ENCODE results near the gene CELF1.

CELF1 gene

DNA sequence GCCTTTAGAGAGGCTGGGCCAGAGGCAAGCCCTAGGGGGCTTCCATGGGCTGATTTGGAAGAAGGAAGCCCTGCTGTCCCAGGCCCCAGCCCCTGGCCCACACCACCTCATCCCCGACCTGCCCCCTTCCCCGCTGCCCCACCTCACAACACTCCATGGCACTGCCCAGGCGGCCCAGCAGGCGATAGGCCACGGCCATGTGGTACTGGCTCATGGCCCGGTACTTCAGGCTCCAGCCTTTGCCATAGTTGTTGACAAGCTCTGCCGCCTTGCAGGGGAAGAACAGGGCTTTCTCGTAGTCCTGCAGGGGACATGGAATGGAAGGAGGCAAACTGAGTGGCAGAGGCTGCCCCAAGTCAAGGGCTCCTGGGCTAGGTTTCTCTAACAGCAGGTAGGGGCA, 110.4 kb downstream of the CELF1 start:
- Histone ChIP-seq H3K23ac (ENCODE audit: low read length in 2 of 2) (no peak overlapping the region), H3K14ac (ENCODE audit: low read length in 2 of 2) (no peak overlapping the region), H3K4me2 (ENCODE audit: low read length, poor library complexity, severe bottlenecking) (no peak overlapping the region), H2BK5ac (ENCODE audit: low read depth, low read length, poor library complexity, severe bottlenecking) (no peak overlapping the region), H2AK5ac (ENCODE audit: low read length, severe bottlenecking) (no peak overlapping the region), H2BK15ac (ENCODE audit: low read depth, poor library complexity, severe bottlenecking) (no peak overlapping the region), H2BK120ac (ENCODE audit: low read depth, low read length) (no peak overlapping the region), H3K9ac (ENCODE audit: low read length) (no peak overlapping the region), H3K4me1 (ENCODE audit: control insufficient read depth, insufficient read depth, low read depth, low read length) (peaks cover 4% of the 10 kb centered on the region), H4K91ac (ENCODE audit: low read length) (no peak overlapping the region), H4K8ac (ENCODE audit: low read length) (no peak overlapping the region), H3K27me3 (ENCODE audit: control insufficient read depth in 1 of 2, insufficient read depth in 1 of 2, low read length in 2 of 2) (no peaks in the 10 kb centered on the region), H3K4ac (ENCODE audit: low read depth in 1 of 2, low read length in 2 of 2) (no peak overlapping the region), H3K4me3 (ENCODE audit: insufficient read depth in 1 of 2, low read depth in 1 of 2, low read length in 2 of 2) (no peak overlapping the region), H2AFZ (ENCODE audit: low read depth, low read length) (no peak overlapping the region), H3K79me1 (replicated peaks; ENCODE audit: low read length, poor library complexity, severe bottlenecking) (no peaks in the 10 kb centered on the region), H3K27ac (ENCODE audit: low read length, poor library complexity, severe bottlenecking) (no peak overlapping the region), H3K9me3 (ENCODE audit: control insufficient read depth, low read length) (no peaks in the 10 kb centered on the region), H2BK12ac (ENCODE audit: low read length in 2 of 2) (no peak overlapping the region), H3K18ac (ENCODE audit: low read depth in 1 of 2, low read length in 2 of 2) (no peak overlapping the region), H3K36me3 (ENCODE audit: control insufficient read depth in 1 of 2, insufficient read depth in 2 of 2, low read depth in 1 of 2, low read length in 2 of 2) (peaks cover under 1 to 27% of the 10 kb centered on the region in 2 experiments)
- DNase-seq, result no peak
- WGBS, result 96% methylated on average over 8 of the region's 8 CpGs

DNA sequence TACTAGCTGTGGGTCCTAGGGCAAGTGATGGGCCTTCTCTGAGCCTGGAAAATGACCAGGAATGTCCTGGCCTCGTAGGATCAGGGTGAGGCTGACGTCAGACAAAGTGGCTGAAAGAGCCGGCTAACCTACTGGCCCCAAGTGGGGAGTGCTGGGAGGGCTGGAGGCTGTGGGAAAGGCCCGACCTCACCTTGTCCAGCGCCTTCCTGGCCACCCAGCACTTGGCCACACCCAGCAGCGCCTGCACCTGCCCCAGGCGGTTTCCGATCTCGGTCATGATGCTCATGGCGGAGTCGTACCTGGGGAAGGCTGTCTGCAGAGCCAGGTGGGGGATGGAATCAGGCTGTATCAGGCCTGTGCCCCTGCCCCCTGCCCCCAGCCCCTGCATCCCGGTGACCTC, 111.5 kb downstream of the CELF1 start:
- no peaks in the 10 kb centered on the region for H3K9me3 ChIP-seq (ENCODE audit: control insufficient read depth, low read length)
- no peak overlapping the region for H3K27ac ChIP-seq (ENCODE audit: low read length, poor library complexity, severe bottlenecking)
- no peak overlapping the region for H2BK15ac ChIP-seq (ENCODE audit: low read depth, poor library complexity, severe bottlenecking)
- peaks cover 4% of the 10 kb centered on the region for H3K4me1 ChIP-seq (ENCODE audit: control insufficient read depth, insufficient read depth, low read depth, low read length)
- no peak overlapping the region for H3K18ac ChIP-seq (ENCODE audit: low read depth in 1 of 2, low read length in 2 of 2)
- H3K27me3 ChIP-seq (ENCODE audit: control insufficient read depth in 1 of 2, insufficient read depth in 1 of 2, low read length in 2 of 2), result no peaks in the 10 kb centered on the region
- H2BK12ac ChIP-seq (ENCODE audit: low read length in 2 of 2), result no peak overlapping the region
- H4K8ac ChIP-seq (ENCODE audit: low read length), result no peak overlapping the region
- no peak overlapping the region for H3K4me2 ChIP-seq (ENCODE audit: low read length, poor library complexity, severe bottlenecking)
- no peak overlapping the region for H2AFZ ChIP-seq (ENCODE audit: low read depth, low read length)
- no peak overlapping the region for H3K4ac ChIP-seq (ENCODE audit: low read depth in 1 of 2, low read length in 2 of 2)
- H3K79me1 ChIP-seq (replicated peaks; ENCODE audit: low read length, poor library complexity, severe bottlenecking), result no peaks in the 10 kb centered on the region
- H4K91ac ChIP-seq (ENCODE audit: low read length), result no peak overlapping the region
- H3K14ac ChIP-seq (ENCODE audit: low read length in 2 of 2), result no peak overlapping the region
- no peak overlapping the region for H3K23ac ChIP-seq (ENCODE audit: low read length in 2 of 2)
- H2BK5ac ChIP-seq (ENCODE audit: low read depth, low read length, poor library complexity, severe bottlenecking), result no peak overlapping the region
- H2AK5ac ChIP-seq (ENCODE audit: low read length, severe bottlenecking), result no peak overlapping the region
- peaks cover 0 to 27% of the 10 kb centered on the region in 2 experiments for H3K36me3 ChIP-seq (ENCODE audit: control insufficient read depth in 1 of 2, insufficient read depth in 2 of 2, low read depth in 1 of 2, low read length in 2 of 2)
- H3K9ac ChIP-seq (ENCODE audit: low read length), result no peak overlapping the region
- WGBS, result 88% methylated on average over 12 of the region's 12 CpGs
- no peak overlapping the region for H2BK120ac ChIP-seq (ENCODE audit: low read depth, low read length)
- no peak overlapping the region for H3K4me3 ChIP-seq (ENCODE audit: insufficient read depth in 1 of 2, low read depth in 1 of 2, low read length in 2 of 2)
- no peak for DNase-seq

DNA sequence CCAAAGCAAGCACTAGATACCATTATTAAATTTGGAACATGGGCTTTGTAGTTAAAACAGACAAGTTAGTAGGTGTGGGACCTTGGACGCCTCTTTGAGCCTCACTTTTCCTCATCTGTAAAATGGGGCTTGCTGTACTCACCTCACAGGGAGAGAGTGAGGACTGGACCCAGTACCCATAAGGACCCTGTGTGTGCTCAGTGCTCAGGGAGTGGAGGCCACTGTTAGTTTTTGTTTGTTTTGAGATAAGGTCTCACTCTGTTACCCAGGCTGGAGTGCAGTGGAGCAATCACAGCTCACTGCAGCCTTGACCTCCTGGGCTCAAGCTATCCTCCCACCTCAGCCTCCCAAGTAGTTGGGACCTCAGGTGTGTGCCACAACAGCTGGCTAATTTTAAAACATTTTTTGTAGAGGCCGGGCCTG, 112.9 kb downstream of the CELF1 start:
- Histone ChIP-seq H3K27ac (ENCODE audit: low read length, poor library complexity, severe bottlenecking) (no peak overlapping the region), H3K4ac (ENCODE audit: low read depth in 1 of 2, low read length in 2 of 2) (no peak overlapping the region), H2BK120ac (ENCODE audit: low read depth, low read length) (no peak overlapping the region), H3K4me2 (ENCODE audit: low read length, poor library complexity, severe bottlenecking) (no peak overlapping the region), H2BK12ac (ENCODE audit: low read length in 2 of 2) (no peak overlapping the region), H3K23ac (ENCODE audit: low read length in 2 of 2) (no peak overlapping the region), H2AFZ (ENCODE audit: low read depth, low read length) (no peak overlapping the region), H3K9ac (ENCODE audit: low read length) (no peak overlapping the region), H3K14ac (ENCODE audit: low read length in 2 of 2) (no peak overlapping the region), H3K27me3 (ENCODE audit: control insufficient read depth in 1 of 2, insufficient read depth in 1 of 2, low read length in 2 of 2) (no peaks in the 10 kb centered on the region), H3K36me3 (ENCODE audit: control insufficient read depth in 1 of 2, insufficient read depth in 2 of 2, low read depth in 1 of 2, low read length in 2 of 2) (peaks cover 0 to 27% of the 10 kb centered on the region in 2 experiments), H3K18ac (ENCODE audit: low read depth in 1 of 2, low read length in 2 of 2) (no peak overlapping the region), H3K9me3 (ENCODE audit: control insufficient read depth, low read length) (no peaks in the 10 kb centered on the region), H4K91ac (ENCODE audit: low read length) (no peak overlapping the region), H4K8ac (ENCODE audit: low read length) (no peak overlapping the region), H3K4me3 (ENCODE audit: insufficient read depth in 1 of 2, low read depth in 1 of 2, low read length in 2 of 2) (no peak overlapping the region), H2BK5ac (ENCODE audit: low read depth, low read length, poor library complexity, severe bottlenecking) (no peak overlapping the region), H2BK15ac (ENCODE audit: low read depth, poor library complexity, severe bottlenecking) (no peak overlapping the region), H3K79me1 (replicated peaks; ENCODE audit: low read length, poor library complexity, severe bottlenecking) (no peaks in the 10 kb centered on the region), H2AK5ac (ENCODE audit: low read length, severe bottlenecking) (no peak overlapping the region), H3K4me1 (ENCODE audit: control insufficient read depth, insufficient read depth, low read depth, low read length) (peaks cover 4% of the 10 kb centered on the region)
- no peak for DNase-seq
- 93% methylated on average over 2 of the region's 2 CpGs for WGBS

DNA sequence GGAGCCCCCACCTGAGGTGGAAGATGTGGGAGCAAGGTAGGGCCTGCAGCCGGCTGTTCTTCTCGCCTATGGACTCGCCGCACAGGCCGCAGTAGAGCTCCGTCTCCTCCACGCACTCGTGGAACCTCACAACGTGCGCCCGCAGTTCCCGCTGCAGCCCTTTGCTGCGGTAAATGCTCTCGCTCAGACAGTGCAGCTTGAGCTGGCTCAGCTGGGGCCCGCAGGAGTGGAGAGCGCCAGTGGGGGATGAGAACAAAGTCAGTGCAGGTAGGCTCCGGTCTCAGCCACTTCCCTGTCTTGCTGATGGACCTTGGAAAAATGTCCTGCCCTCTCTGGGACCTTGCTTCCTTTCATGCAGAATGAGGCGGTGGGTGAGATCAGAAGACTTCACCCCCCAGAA, 114.2 kb downstream of the CELF1 start:
- H3K4ac ChIP-seq (ENCODE audit: low read depth in 1 of 2, low read length in 2 of 2), result no peak overlapping the region
- no peak overlapping the region for H2BK5ac ChIP-seq (ENCODE audit: low read depth, low read length, poor library complexity, severe bottlenecking)
- H3K27ac ChIP-seq (ENCODE audit: low read length, poor library complexity, severe bottlenecking), result no peak overlapping the region
- 90% methylated on average over 18 of the region's 18 CpGs for WGBS
- no peaks in the 10 kb centered on the region for H3K79me1 ChIP-seq (replicated peaks; ENCODE audit: low read length, poor library complexity, severe bottlenecking)
- H3K9ac ChIP-seq (ENCODE audit: low read length), result no peak overlapping the region
- no peaks in the 10 kb centered on the region for H3K27me3 ChIP-seq (ENCODE audit: control insufficient read depth in 1 of 2, insufficient read depth in 1 of 2, low read length in 2 of 2)
- H3K4me3 ChIP-seq (ENCODE audit: insufficient read depth in 1 of 2, low read depth in 1 of 2, low read length in 2 of 2), result no peak overlapping the region
- H2BK12ac ChIP-seq (ENCODE audit: low read length in 2 of 2), result no peak overlapping the region
- no peaks in the 10 kb centered on the region for H3K9me3 ChIP-seq (ENCODE audit: control insufficient read depth, low read length)
- no peak overlapping the region for H4K8ac ChIP-seq (ENCODE audit: low read length)
- peaks cover 0 to 27% of the 10 kb centered on the region in 2 experiments for H3K36me3 ChIP-seq (ENCODE audit: control insufficient read depth in 1 of 2, insufficient read depth in 2 of 2, low read depth in 1 of 2, low read length in 2 of 2)
- H3K4me1 ChIP-seq (ENCODE audit: control insufficient read depth, insufficient read depth, low read depth, low read length), result peaks cover 4% of the 10 kb centered on the region
- no peak overlapping the region for H3K23ac ChIP-seq (ENCODE audit: low read length in 2 of 2)
- no peak overlapping the region for H2BK15ac ChIP-seq (ENCODE audit: low read depth, poor library complexity, severe bottlenecking)
- no peak for DNase-seq
- no peak overlapping the region for H4K91ac ChIP-seq (ENCODE audit: low read length)
- H3K18ac ChIP-seq (ENCODE audit: low read depth in 1 of 2, low read length in 2 of 2), result no peak overlapping the region
- no peak overlapping the region for H2AK5ac ChIP-seq (ENCODE audit: low read length, severe bottlenecking)
- no peak overlapping the region for H2AFZ ChIP-seq (ENCODE audit: low read depth, low read length)
- H3K4me2 ChIP-seq (ENCODE audit: low read length, poor library complexity, severe bottlenecking), result no peak overlapping the region
- H2BK120ac ChIP-seq (ENCODE audit: low read depth, low read length), result no peak overlapping the region
- H3K14ac ChIP-seq (ENCODE audit: low read length in 2 of 2), result no peak overlapping the region

Measured in mesenchymal stem cell (in vitro differentiated cells and primary cell).